HL-60 (cell line): ENCODE measurements around the gene NAIF1.
"Not testable (repeated sequence)": the region's sequence is repeated elsewhere in the genome, so short reads cannot be mapped to it uniquely, and the experiment has no call there.

Experiments
- DNase-seq, 2 experiments: peaks; one replicate each; pipeline ENCODE4 v3.0.0-alpha.2; 2010 to 2020; ENCODE audit warnings: low read depth in 1 of 2, low spot score in 1 of 2
- H3K27ac ChIP-seq: fragments of 250-450 bp; sonication (Bioruptor Pico); replicated peaks from 2 replicates; pipeline ENCODE4 v1.5.1; 2020; ENCODE audit warnings: mild to moderate bottlenecking, moderate library complexity
- H3K27me3 ChIP-seq: fragments of 250-450 bp; sonication (Bioruptor Pico); 2 replicates; pipeline ENCODE4 v1.5.1; 2021; ENCODE audit warnings: mild to moderate bottlenecking, moderate library complexity; ENCODE audit not compliant: insufficient read depth, poor library complexity, severe bottlenecking
- H3K4me3 ChIP-seq: replicated peaks from 2 replicates; pipeline ENCODE4 v1.5.1; 2011; ENCODE audit warnings: mild to moderate bottlenecking, control low read depth, low read length; ENCODE audit not compliant: insufficient read depth
- CTCF ChIP-seq: IDR thresholded peaks from one replicate; pipeline ENCODE4 v1.5.1; 2011; ENCODE audit warnings: low read length, control low read depth, inconsistent platforms; ENCODE audit not compliant: insufficient read depth
- GABPA ChIP-seq: IDR thresholded peaks from 2 replicates; pipeline ENCODE4 v1.6.1; 2012; ENCODE audit warnings: low read depth
- POLR2AphosphoS5 ChIP-seq: IDR thresholded peaks from 2 replicates; pipeline ENCODE4 v1.6.1; 2012; ENCODE audit warnings: low read depth
- REST ChIP-seq: IDR thresholded peaks from 2 replicates; pipeline ENCODE4 v1.6.1; 2012; ENCODE audit warnings: low read depth; ENCODE audit not compliant: insufficient replicate concordance
- SPI1 ChIP-seq: IDR thresholded peaks from 2 replicates; pipeline ENCODE4 v1.6.1; 2012; ENCODE audit warnings: low read depth, mild to moderate bottlenecking, borderline replicate concordance

Gene NAIF1

GRCh38 chr9:128047231-128047630 lies 19.9 kb downstream of the NAIF1 start:
- no peak for TF ChIP-seq SPI1
- no peak for TF ChIP-seq GABPA
- TF ChIP-seq POLR2AphosphoS5 = no peak
- TF ChIP-seq REST = no peak
- no peak for TF ChIP-seq CTCF
- H3K4me3 ChIP-seq = no peak overlapping the region
- no peak for DNase-seq
- no peaks in the 10 kb centered on the region for H3K27me3 ChIP-seq
- H3K27ac ChIP-seq = no peak overlapping the region

DNA sequence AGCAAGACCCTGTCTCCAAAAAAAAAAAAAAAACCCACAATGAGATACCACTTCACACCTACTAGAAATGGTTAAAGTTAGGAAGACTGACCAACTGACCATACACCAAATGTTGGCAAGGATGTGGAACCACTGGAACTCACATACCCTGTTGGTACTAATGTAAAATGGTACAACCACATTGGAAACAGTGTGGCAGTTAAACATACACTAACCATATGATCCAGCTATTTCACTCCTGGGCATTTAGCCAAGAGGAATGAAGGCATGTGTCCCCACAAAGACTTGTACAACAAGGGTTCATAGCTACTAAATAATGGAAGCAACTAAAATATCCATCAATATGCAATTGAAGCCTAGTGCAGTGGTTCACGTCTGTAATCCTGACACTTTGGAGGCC lies 21.3 kb downstream of the NAIF1 start:
- no peak overlapping the region for H3K4me3 ChIP-seq
- H3K27me3 ChIP-seq = no peaks in the 10 kb centered on the region
- no peak for DNase-seq
- TF ChIP-seq SPI1 (no peak), REST (no peak), CTCF (no peak), GABPA (no peak), POLR2AphosphoS5 (no peak)
- H3K27ac ChIP-seq = no peak overlapping the region

GRCh38 chr9:128045409-128045808 lies 21.7 kb downstream of the NAIF1 start:
- not testable (repeated sequence) for H3K4me3 ChIP-seq, H3K27ac ChIP-seq, H3K27me3 ChIP-seq, DNase-seq

DNA sequence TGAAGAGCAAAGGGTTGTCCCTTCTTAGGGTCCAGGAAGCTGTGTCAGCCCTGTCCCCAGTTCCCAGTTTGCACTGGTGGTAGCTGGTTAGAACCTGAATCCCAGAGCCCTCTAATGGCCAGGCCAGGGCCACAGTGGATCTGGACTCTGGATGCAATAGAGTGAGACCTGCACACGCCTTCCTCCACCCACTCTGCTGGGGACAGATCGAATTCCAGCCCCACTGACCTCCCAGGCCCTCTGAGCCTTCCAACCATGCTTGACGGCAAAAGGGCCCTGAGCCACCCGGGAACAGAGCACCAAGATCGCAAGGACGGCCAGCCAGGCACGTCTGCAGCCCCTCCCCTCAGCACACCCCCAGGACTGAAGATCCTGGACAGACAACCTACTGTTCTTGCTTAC lies 23.7 kb downstream of the NAIF1 start:
- no peaks in the 10 kb centered on the region for H3K27me3 ChIP-seq
- TF ChIP-seq CTCF (no peak), SPI1 (no peak), POLR2AphosphoS5 (no peak), REST (no peak), GABPA (no peak)
- DNase-seq = no peak
- no peak overlapping the region for H3K27ac ChIP-seq
- no peak overlapping the region for H3K4me3 ChIP-seq
